ENCODE data around the gene OXLD1.

Gene OXLD1

GRCh38 chr17:81690549-81690948, 24.1 kb upstream of the OXLD1 start:
- peaks cover 52 to 95% of the 10 kb centered on the region in 2 donors for H3K36me3 ChIP-seq (ENCODE audit: control insufficient read depth in 1 of 2, insufficient read depth in 2 of 2, low read length in 2 of 2)
- no peak overlapping the region for H3K27ac ChIP-seq (ENCODE audit: low read depth, low read length)
- H3K4me3 ChIP-seq (ENCODE audit: low read depth in 1 of 2, low read length in 2 of 2): no peak overlapping the region
- H3K4me1 ChIP-seq (ENCODE audit: control insufficient read depth in 1 of 2, insufficient read depth in 2 of 2, low read length in 2 of 2): peaks cover 1 to 2% of the 10 kb centered on the region in 2 donors
- no peak overlapping the region for H3K9ac ChIP-seq (ENCODE audit: low read depth in 1 of 2, low read length in 2 of 2)
- no peaks in the 10 kb centered on the region for H3K9me3 ChIP-seq (ENCODE audit: control insufficient read depth in 1 of 2, low read length in 2 of 2)
- H3K27me3 ChIP-seq (ENCODE audit: control insufficient read depth in 1 of 2, insufficient read depth in 2 of 2, low read length in 2 of 2): no peaks in the 10 kb centered on the region

- Histone ChIP-seq H3K4me1 (ENCODE audit: control insufficient read depth in 1 of 2, insufficient read depth in 2 of 2, low read length in 2 of 2) (peaks cover 6% of the 10 kb centered on the region in 2 donors), H3K27ac (ENCODE audit: low read depth, low read length) (no peak overlapping the region), H3K9ac (ENCODE audit: low read depth in 1 of 2, low read length in 2 of 2) (no peak overlapping the region), H3K27me3 (ENCODE audit: control insufficient read depth in 1 of 2, insufficient read depth in 2 of 2, low read length in 2 of 2) (no peaks in the 10 kb centered on the region), H3K9me3 (ENCODE audit: control insufficient read depth in 1 of 2, low read length in 2 of 2) (no peaks in the 10 kb centered on the region), H3K4me3 (ENCODE audit: low read depth in 1 of 2, low read length in 2 of 2) (no peak overlapping the region), H3K36me3 (ENCODE audit: control insufficient read depth in 1 of 2, insufficient read depth in 2 of 2, low read length in 2 of 2) (peaks cover 48 to 91% of the 10 kb centered on the region in 2 donors)
These were observed 23.7 kb upstream of the OXLD1 start for GRCh38 chr17:81690066-81690465.

- Histone ChIP-seq H3K9me3 (ENCODE audit: control insufficient read depth in 1 of 2, low read length in 2 of 2) (no peaks in the 10 kb centered on the region), H3K27me3 (ENCODE audit: control insufficient read depth in 1 of 2, insufficient read depth in 2 of 2, low read length in 2 of 2) (no peaks in the 10 kb centered on the region), H3K4me3 (ENCODE audit: low read depth in 1 of 2, low read length in 2 of 2) (no peak overlapping the region), H3K4me1 (ENCODE audit: control insufficient read depth in 1 of 2, insufficient read depth in 2 of 2, low read length in 2 of 2) (peaks cover 14% of the 10 kb centered on the region in 2 donors), H3K27ac (ENCODE audit: low read depth, low read length) (peak overlapping the region; percentile 10), H3K36me3 (ENCODE audit: control insufficient read depth in 1 of 2, insufficient read depth in 2 of 2, low read length in 2 of 2) (peaks cover 34 to 77% of the 10 kb centered on the region in 2 donors), H3K9ac (ENCODE audit: low read depth in 1 of 2, low read length in 2 of 2) (no peak overlapping the region)
These were observed 22.2 kb upstream of the OXLD1 start for GRCh38 chr17:81688616-81689015.

DNA sequence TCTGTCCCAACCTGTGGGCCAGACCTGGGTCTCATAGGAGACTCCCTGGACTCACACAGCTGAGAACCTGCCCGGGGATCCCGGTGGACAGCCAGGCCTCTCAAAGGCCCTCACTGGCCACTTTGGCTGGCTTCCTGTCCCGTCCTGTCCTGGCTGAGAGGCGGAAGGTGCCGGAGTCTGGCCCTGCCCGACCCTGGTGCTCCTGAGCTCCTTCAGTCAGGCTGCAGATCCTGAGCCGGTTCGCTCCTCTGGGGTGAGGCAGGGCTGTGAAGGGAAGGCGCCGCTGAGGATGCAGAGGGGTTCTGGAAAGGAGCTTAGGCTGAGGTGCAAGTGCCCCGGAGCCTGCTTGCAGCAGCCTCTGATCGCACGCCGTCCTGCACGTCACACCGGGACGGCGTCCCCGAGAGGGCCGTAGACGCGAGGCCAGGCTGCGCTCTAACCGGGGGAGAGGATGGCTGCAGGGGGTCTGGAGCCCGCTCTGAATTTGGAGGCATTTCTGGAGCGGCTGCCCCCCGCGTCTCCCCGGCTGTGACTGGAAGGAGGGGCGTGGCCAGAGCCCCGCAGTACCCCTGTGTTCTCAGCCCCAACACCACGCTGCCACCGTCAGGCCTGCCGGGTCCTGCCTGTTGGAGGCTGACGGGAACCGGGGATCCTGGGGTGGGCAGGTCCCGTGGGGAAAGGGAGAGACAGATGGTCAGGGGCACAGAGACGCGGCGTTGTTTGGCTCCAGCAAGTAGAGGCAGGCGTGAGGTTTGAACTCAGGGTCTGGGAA, 21.6 kb upstream of the OXLD1 start:
- Histone ChIP-seq H3K9me3 (ENCODE audit: control insufficient read depth in 1 of 2, low read length in 2 of 2) (no peaks in the 10 kb centered on the region), H3K4me3 (ENCODE audit: low read depth in 1 of 2, low read length in 2 of 2) (no peak overlapping the region), H3K4me1 (ENCODE audit: control insufficient read depth in 1 of 2, insufficient read depth in 2 of 2, low read length in 2 of 2) (peaks cover 14 to 16% of the 10 kb centered on the region in 2 donors), H3K27me3 (ENCODE audit: control insufficient read depth in 1 of 2, insufficient read depth in 2 of 2, low read length in 2 of 2) (no peaks in the 10 kb centered on the region), H3K9ac (ENCODE audit: low read depth in 1 of 2, low read length in 2 of 2) (no peak overlapping the region), H3K27ac (ENCODE audit: low read depth, low read length) (no peak overlapping the region), H3K36me3 (ENCODE audit: control insufficient read depth in 1 of 2, insufficient read depth in 2 of 2, low read length in 2 of 2) (peaks cover 27 to 72% of the 10 kb centered on the region in 2 donors)

- H3K4me3 ChIP-seq (ENCODE audit: low read depth in 1 of 2, low read length in 2 of 2): no peak overlapping the region
- H3K27me3 ChIP-seq (ENCODE audit: control insufficient read depth in 1 of 2, insufficient read depth in 2 of 2, low read length in 2 of 2): no peaks in the 10 kb centered on the region
- no peak overlapping the region for H3K9ac ChIP-seq (ENCODE audit: low read depth in 1 of 2, low read length in 2 of 2)
- H3K4me1 ChIP-seq (ENCODE audit: control insufficient read depth in 1 of 2, insufficient read depth in 2 of 2, low read length in 2 of 2): peaks cover 14 to 23% of the 10 kb centered on the region in 2 donors
- H3K27ac ChIP-seq (ENCODE audit: low read depth, low read length): no peak overlapping the region
- no peaks in the 10 kb centered on the region for H3K9me3 ChIP-seq (ENCODE audit: control insufficient read depth in 1 of 2, low read length in 2 of 2)
- H3K36me3 ChIP-seq (ENCODE audit: control insufficient read depth in 1 of 2, insufficient read depth in 2 of 2, low read length in 2 of 2): peaks cover 27 to 62% of the 10 kb centered on the region in 2 donors
These were observed 20.2 kb upstream of the OXLD1 start for GRCh38 chr17:81686614-81687013.

GRCh38 chr17:81685108-81685507, 18.7 kb upstream of the OXLD1 start:
- no peaks in the 10 kb centered on the region for H3K27me3 ChIP-seq (ENCODE audit: control insufficient read depth in 1 of 2, insufficient read depth in 2 of 2, low read length in 2 of 2)
- H3K36me3 ChIP-seq (ENCODE audit: control insufficient read depth in 1 of 2, insufficient read depth in 2 of 2, low read length in 2 of 2): peaks cover 25 to 50% of the 10 kb centered on the region in 2 donors
- H3K9ac ChIP-seq (ENCODE audit: low read depth in 1 of 2, low read length in 2 of 2): peak overlapping the region; percentile 84 to 88
- peak overlapping the region; percentile 92 for H3K4me3 ChIP-seq (ENCODE audit: low read depth in 1 of 2, low read length in 2 of 2)
- H3K9me3 ChIP-seq (ENCODE audit: control insufficient read depth in 1 of 2, low read length in 2 of 2): no peaks in the 10 kb centered on the region
- no peak overlapping the region for H3K27ac ChIP-seq (ENCODE audit: low read depth, low read length)
- H3K4me1 ChIP-seq (ENCODE audit: control insufficient read depth in 1 of 2, insufficient read depth in 2 of 2, low read length in 2 of 2): peaks cover 14 to 23% of the 10 kb centered on the region in 2 donors

- peaks cover 28 to 44% of the 10 kb centered on the region in 2 donors for H3K36me3 ChIP-seq (ENCODE audit: control insufficient read depth in 1 of 2, insufficient read depth in 2 of 2, low read length in 2 of 2)
- H3K9ac ChIP-seq (ENCODE audit: low read depth in 1 of 2, low read length in 2 of 2): peak overlapping the region; percentile 84 to 88
- H3K9me3 ChIP-seq (ENCODE audit: control insufficient read depth in 1 of 2, low read length in 2 of 2): no peaks in the 10 kb centered on the region
- peak overlapping the region; percentile 92 for H3K4me3 ChIP-seq (ENCODE audit: low read depth in 1 of 2, low read length in 2 of 2)
- peak overlapping the region; percentile 35 for H3K27ac ChIP-seq (ENCODE audit: low read depth, low read length)
- peaks cover 14 to 23% of the 10 kb centered on the region in 2 donors for H3K4me1 ChIP-seq (ENCODE audit: control insufficient read depth in 1 of 2, insufficient read depth in 2 of 2, low read length in 2 of 2)
- no peaks in the 10 kb centered on the region for H3K27me3 ChIP-seq (ENCODE audit: control insufficient read depth in 1 of 2, insufficient read depth in 2 of 2, low read length in 2 of 2)
These were observed 18.1 kb upstream of the OXLD1 start for GRCh38 chr17:81684442-81684911.

DNA sequence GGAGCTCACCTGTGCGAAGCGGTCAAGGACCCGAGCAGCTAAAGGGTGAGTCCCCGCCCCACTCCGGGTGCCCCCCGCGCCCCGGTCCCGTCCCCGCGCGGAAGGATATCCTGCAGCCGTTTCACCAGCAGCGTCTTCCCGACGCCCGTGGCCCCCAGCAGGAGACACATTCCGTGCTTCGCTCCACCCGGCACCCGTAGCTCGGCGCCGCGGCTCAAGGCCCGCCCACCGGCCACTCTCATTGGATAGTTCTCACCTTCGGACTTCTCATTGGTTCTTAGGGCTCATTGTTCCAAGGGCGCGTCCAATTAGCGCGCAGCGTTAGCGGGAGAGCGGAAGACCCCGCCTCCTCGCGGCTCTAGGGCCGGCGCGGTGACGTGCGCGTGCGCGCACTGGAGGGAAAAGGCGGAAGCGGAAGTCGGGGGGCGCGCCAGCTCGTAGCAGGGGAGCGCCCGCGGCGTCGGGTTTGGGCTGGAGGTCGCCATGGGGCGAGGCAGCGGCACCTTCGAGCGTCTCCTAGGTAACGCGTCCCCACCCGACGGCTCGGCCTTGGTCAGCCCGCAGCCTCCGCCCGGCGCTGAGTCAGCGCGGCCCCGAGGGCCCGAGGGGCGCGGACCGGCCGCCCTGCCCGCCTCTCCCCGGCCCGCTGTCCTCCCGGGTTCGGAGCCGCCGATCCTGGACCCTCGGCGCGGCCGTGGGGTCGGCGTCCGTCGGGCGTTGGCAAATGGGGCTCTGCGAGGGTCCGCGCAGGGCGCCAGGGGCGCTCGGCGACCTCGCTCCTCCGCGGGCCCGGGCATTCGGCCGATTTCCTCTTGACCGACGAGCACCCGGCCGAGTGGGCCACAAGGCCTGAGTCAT, 17.4 kb upstream of the OXLD1 start, which contains the start of the genes ARL16 and HGS:
TSS of gene ARL16 (minus strand) at position 214 of the 858 bp plus-strand sequence. CDS start at position 170, 44 bp downstream.
TSS of gene HGS (plus strand) at position 428 of the 858 bp plus-strand sequence. CDS start at position 484, 56 bp downstream.
- Histone ChIP-seq H3K4me1 (ENCODE audit: control insufficient read depth in 1 of 2, insufficient read depth in 2 of 2, low read length in 2 of 2) (peaks cover 14 to 23% of the 10 kb centered on the region in 2 donors), H3K9me3 (ENCODE audit: control insufficient read depth in 1 of 2, low read length in 2 of 2) (no peaks in the 10 kb centered on the region), H3K27ac (ENCODE audit: low read depth, low read length) (peak within 1 kb of the TSS; percentile 35), H3K27me3 (ENCODE audit: control insufficient read depth in 1 of 2, insufficient read depth in 2 of 2, low read length in 2 of 2) (no peaks in the 10 kb centered on the region), H3K4me3 (ENCODE audit: low read depth in 1 of 2, low read length in 2 of 2) (peak within 1 kb of the TSS; percentile 92), H3K36me3 (ENCODE audit: control insufficient read depth in 1 of 2, insufficient read depth in 2 of 2, low read length in 2 of 2) (peaks cover 27 to 37% of the 10 kb centered on the region in 2 donors), H3K9ac (ENCODE audit: low read depth in 1 of 2, low read length in 2 of 2) (peak within 1 kb of the TSS; percentile 85 to 88)

DNA sequence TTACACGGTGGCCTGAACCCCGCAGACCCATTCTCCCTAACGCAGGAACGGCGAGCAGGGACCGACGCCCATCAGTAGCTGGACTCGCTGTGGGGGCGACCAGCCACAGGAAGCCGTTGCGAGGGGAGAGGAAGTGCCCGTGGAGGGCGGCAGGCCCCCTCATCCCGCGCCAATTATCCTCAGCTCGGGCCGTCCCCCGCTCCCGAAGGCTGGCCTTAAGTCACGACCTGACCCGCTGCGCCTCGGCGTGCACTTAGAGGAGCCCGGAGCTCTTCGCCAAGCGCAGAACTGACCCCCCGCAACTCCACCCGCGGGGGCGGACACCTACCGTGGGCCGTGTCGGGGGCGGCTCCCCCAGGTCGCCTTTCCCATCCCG, 16.8 kb upstream of the OXLD1 start:
- Histone ChIP-seq H3K4me3 (ENCODE audit: low read depth in 1 of 2, low read length in 2 of 2) (peak overlapping the region; percentile 89 to 92), H3K27me3 (ENCODE audit: control insufficient read depth in 1 of 2, insufficient read depth in 2 of 2, low read length in 2 of 2) (no peaks in the 10 kb centered on the region), H3K9me3 (ENCODE audit: control insufficient read depth in 1 of 2, low read length in 2 of 2) (no peaks in the 10 kb centered on the region), H3K36me3 (ENCODE audit: control insufficient read depth in 1 of 2, insufficient read depth in 2 of 2, low read length in 2 of 2) (peaks cover 23 to 31% of the 10 kb centered on the region in 2 donors), H3K9ac (ENCODE audit: low read depth in 1 of 2, low read length in 2 of 2) (peak overlapping the region; percentile 83 to 85), H3K27ac (ENCODE audit: low read depth, low read length) (peak overlapping the region; percentile 32), H3K4me1 (ENCODE audit: control insufficient read depth in 1 of 2, insufficient read depth in 2 of 2, low read length in 2 of 2) (peaks cover 14 to 23% of the 10 kb centered on the region in 2 donors)
